Mesodermal cell (in vitro differentiated cells): ENCODE results near the gene RHBDD3.

Source experiments
- H3K27ac ChIP-seq: 2 replicates; pipeline ENCODE4 v1.7.0; 2013; ENCODE audit warnings: mild to moderate bottlenecking, low read depth, low read length, moderate library complexity; ENCODE audit not compliant: severe bottlenecking
- H3K36me3 ChIP-seq: 2 replicates; pipeline ENCODE4 v1.7.1; 2013; ENCODE audit warnings: mild to moderate bottlenecking, low read length, moderate library complexity; ENCODE audit not compliant: control insufficient read depth, insufficient read depth
- H3K4me1 ChIP-seq: one replicate; pipeline ENCODE4 v1.7.1; 2013; ENCODE audit warnings: mild to moderate bottlenecking, low read length; ENCODE audit not compliant: insufficient read depth, control insufficient read depth, poor library complexity, severe bottlenecking
- H3K4me3 ChIP-seq: 2 replicates; pipeline ENCODE4 v1.7.0; 2013; ENCODE audit warnings: low read length, control low read depth, mild to moderate bottlenecking; ENCODE audit not compliant: insufficient read depth, poor library complexity, severe bottlenecking; ENCODE audit errors: extremely low read depth
- H3K9me3 ChIP-seq: 2 replicates; pipeline ENCODE4 v1.7.1; 2013; ENCODE audit warnings: mild to moderate bottlenecking, low read length, moderate library complexity; ENCODE audit not compliant: control insufficient read depth
- WGBS, 2 experiments: methylation state at CpG; one replicate each; pipeline ENCODE4 v1.1.5; 2013; ENCODE audit warnings: missing lambda C conversion rate in 2 of 2; ENCODE audit not compliant: insufficient coverage in 2 of 2; 5-methylcytosine and 5-hydroxymethylcytosine counted together

RHBDD3 gene

GRCh38 chr22:29214232-29214631 lies 53.5 kb downstream of the RHBDD3 start:
- Histone ChIP-seq H3K27ac (no peak overlapping the region), H3K9me3 (no peaks in the 10 kb centered on the region), H3K4me1 (no peaks in the 10 kb centered on the region), H3K4me3 (no peak overlapping the region), H3K36me3 (no peaks in the 10 kb centered on the region)
- WGBS, 2 experiments: 92 to 97% methylated on average over 5 to 6 of the region's 6 CpGs

GRCh38 chr22:29213493-29213892 lies 54.3 kb downstream of the RHBDD3 start:
- H3K36me3 ChIP-seq: no peaks in the 10 kb centered on the region
- WGBS, 2 experiments: 95% methylated on average over 5 to 7 of the region's 9 CpGs
- H3K27ac ChIP-seq: no peak overlapping the region

GRCh38 chr22:29212743-29213142 lies 55.0 kb downstream of the RHBDD3 start:
- 92% methylated on average over 9 of the region's 11 CpGs for WGBS, 2 experiments
- Histone ChIP-seq H3K27ac (no peak overlapping the region), H3K36me3 (no peaks in the 10 kb centered on the region), H3K4me3 (no peak overlapping the region), H3K4me1 (no peaks in the 10 kb centered on the region), H3K9me3 (no peaks in the 10 kb centered on the region)

More at GRCh38 chr22:29213493-29213892, 54.3 kb downstream of the RHBDD3 start:
- Histone ChIP-seq H3K9me3 (no peaks in the 10 kb centered on the region), H3K4me3 (no peak overlapping the region), H3K4me1 (no peaks in the 10 kb centered on the region)

GRCh38 chr22:29211466-29211865 lies 56.3 kb downstream of the RHBDD3 start:
- no peak overlapping the region for H3K4me3 ChIP-seq
- WGBS, 2 experiments: 83 to 94% methylated on average over 4 to 9 of the region's 9 CpGs
- H3K27ac ChIP-seq: no peak overlapping the region
- no peaks in the 10 kb centered on the region for H3K9me3 ChIP-seq
- peaks cover 3% of the 10 kb centered on the region for H3K4me1 ChIP-seq
- H3K36me3 ChIP-seq: no peaks in the 10 kb centered on the region

GRCh38 chr22:29211066-29211465 lies 56.7 kb downstream of the RHBDD3 start:
- Histone ChIP-seq H3K27ac (no peak overlapping the region), H3K9me3 (no peaks in the 10 kb centered on the region), H3K4me3 (no peak overlapping the region), H3K4me1 (peaks cover 7% of the 10 kb centered on the region), H3K36me3 (no peaks in the 10 kb centered on the region)
- WGBS, 2 experiments: 91 to 95% methylated on average over 10 to 11 of the region's 11 CpGs
